Measurements from ENCODE around the gene SULT1A1.

DNA sequence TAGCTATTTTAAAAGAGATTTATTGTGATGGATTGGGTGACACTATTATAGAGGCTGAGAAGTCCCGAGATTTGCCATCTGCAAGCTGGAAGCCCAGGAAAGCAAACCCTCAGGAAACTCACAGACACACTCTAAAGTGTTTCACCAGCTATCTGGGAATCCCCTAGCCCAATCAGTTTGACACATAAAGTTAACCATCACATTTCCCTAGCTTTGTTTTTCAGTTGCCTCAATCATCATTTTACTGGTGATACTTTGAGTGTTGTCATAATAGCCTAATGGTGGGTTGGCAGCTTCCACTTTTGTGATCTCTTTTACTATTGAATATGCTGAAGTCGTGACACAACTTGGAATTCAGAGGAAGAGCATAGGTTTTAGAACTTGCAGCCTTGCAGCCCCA lies 54.3 kb downstream of the SULT1A1 start:
- TF ChIP-seq, protein P1, sequence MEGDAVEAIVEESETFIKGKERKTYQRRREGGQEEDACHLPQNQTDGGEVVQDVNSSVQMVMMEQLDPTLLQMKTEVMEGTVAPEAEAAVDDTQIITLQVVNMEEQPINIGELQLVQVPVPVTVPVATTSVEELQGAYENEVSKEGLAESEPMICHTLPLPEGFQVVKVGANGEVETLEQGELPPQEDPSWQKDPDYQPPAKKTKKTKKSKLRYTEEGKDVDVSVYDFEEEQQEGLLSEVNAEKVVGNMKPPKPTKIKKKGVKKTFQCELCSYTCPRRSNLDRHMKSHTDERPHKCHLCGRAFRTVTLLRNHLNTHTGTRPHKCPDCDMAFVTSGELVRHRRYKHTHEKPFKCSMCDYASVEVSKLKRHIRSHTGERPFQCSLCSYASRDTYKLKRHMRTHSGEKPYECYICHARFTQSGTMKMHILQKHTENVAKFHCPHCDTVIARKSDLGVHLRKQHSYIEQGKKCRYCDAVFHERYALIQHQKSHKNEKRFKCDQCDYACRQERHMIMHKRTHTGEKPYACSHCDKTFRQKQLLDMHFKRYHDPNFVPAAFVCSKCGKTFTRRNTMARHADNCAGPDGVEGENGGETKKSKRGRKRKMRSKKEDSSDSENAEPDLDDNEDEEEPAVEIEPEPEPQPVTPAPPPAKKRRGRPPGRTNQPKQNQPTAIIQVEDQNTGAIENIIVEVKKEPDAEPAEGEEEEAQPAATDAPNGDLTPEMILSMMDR (IDR thresholded peaks at IDR 0.05; ENCODE audit: low read depth, low read length, poor library complexity, severe bottlenecking), result no peak
- no peak for TF ChIP-seq EZH2phosphoT487 (IDR thresholded peaks at IDR 0.05; ENCODE audit: borderline replicate concordance, low read length)
